Activated T-cell treated with anti-CD3 and anti-CD28 coated beads for 1 hour (primary cell): ENCODE measurements around the gene IPO11.
"Not testable (repeated sequence)": the region's sequence is repeated elsewhere in the genome, so short reads cannot be mapped to it uniquely, and the experiment has no call there.

ENCODE experiments used
- DNase-seq: peaks from one replicate; pipeline ENCODE4 v3.0.0-alpha.2; 2020; ENCODE audit warnings: low read depth

The IPO11 gene

GRCh38 chr5:62514510-62515119, 102.1 kb downstream of the IPO11 start:
- no peak for DNase-seq

- not testable (repeated sequence) for DNase-seq
These were observed 108.2 kb downstream of the IPO11 start for GRCh38 chr5:62520812-62521211.

GRCh38 chr5:62521319-62521718, 108.8 kb downstream of the IPO11 start:
- no peak for DNase-seq

- no peak for DNase-seq
These were observed 110.2 kb downstream of the IPO11 start for GRCh38 chr5:62522811-62523210.

- DNase-seq: no peak
These were observed 121.0 kb downstream of the IPO11 start for GRCh38 chr5:62533597-62533996.

GRCh38 chr5:62534461-62535236, 122.1 kb downstream of the IPO11 start:
- DNase-seq: no peak

GRCh38 chr5:62536232-62536631, 123.7 kb downstream of the IPO11 start:
- DNase-seq: no peak

- no peak for DNase-seq
These were observed 124.2 kb downstream of the IPO11 start for GRCh38 chr5:62536783-62537182.

GRCh38 chr5:62538017-62538942, 125.7 kb downstream of the IPO11 start:
- DNase-seq: no peak

- DNase-seq: no peak
These were observed 130.2 kb downstream of the IPO11 start for GRCh38 chr5:62542720-62543119.

GRCh38 chr5:62547945-62548630, 135.5 kb downstream of the IPO11 start:
- no peak for DNase-seq

- no peak for DNase-seq
These were observed 137.5 kb downstream of the IPO11 start for GRCh38 chr5:62550103-62550502.

- DNase-seq: no peak
These were observed 143.4 kb downstream of the IPO11 start for GRCh38 chr5:62555930-62556329.

- no peak for DNase-seq
These were observed 146.4 kb downstream of the IPO11 start for GRCh38 chr5:62558941-62559340.

GRCh38 chr5:62560786-62561185, 148.2 kb downstream of the IPO11 start:
- no peak for DNase-seq

- DNase-seq: no peak
These were observed 149.3 kb downstream of the IPO11 start for GRCh38 chr5:62561896-62562295.

- DNase-seq: no peak
These were observed 150.3 kb downstream of the IPO11 start for GRCh38 chr5:62562867-62563266.

GRCh38 chr5:62564101-62564500, 151.5 kb downstream of the IPO11 start:
- no peak for DNase-seq

GRCh38 chr5:62565740-62566139, 153.2 kb downstream of the IPO11 start:
- DNase-seq: not testable (repeated sequence)

- no peak for DNase-seq
These were observed 155.6 kb downstream of the IPO11 start for GRCh38 chr5:62568143-62568542.

- no peak for DNase-seq
These were observed 156.4 kb downstream of the IPO11 start for GRCh38 chr5:62568800-62569432.

- no peak for DNase-seq
These were observed 156.9 kb downstream of the IPO11 start for GRCh38 chr5:62569470-62569869.
